Bronchus fibroblast of lung (primary cell): ENCODE measurements around the gene DHRS7B. TPM values are rescaled to one million over a fixed set of nuclear protein-coding genes. Genes with fewer than 3 reads are reported as not detected.

ENCODE experiments used
- total RNA-seq: library from RNA; depleted of rRNA; stranded (reverse); fragments of >200 nt; gene quantifications from 2 replicates; pipeline ENCODE4 v1.2.3, GENCODE V29; 2015

The DHRS7B gene
- total RNA-seq = 12.3 and 19.8 TPM in 2 replicates

GRCh38 chr17:21126645-21127508, at the start of gene DHRS7B:
Gene DHRS7B (plus strand): TSS chr17:21126964. CDS start chr17:21126972, 8 bp downstream.

DNA sequence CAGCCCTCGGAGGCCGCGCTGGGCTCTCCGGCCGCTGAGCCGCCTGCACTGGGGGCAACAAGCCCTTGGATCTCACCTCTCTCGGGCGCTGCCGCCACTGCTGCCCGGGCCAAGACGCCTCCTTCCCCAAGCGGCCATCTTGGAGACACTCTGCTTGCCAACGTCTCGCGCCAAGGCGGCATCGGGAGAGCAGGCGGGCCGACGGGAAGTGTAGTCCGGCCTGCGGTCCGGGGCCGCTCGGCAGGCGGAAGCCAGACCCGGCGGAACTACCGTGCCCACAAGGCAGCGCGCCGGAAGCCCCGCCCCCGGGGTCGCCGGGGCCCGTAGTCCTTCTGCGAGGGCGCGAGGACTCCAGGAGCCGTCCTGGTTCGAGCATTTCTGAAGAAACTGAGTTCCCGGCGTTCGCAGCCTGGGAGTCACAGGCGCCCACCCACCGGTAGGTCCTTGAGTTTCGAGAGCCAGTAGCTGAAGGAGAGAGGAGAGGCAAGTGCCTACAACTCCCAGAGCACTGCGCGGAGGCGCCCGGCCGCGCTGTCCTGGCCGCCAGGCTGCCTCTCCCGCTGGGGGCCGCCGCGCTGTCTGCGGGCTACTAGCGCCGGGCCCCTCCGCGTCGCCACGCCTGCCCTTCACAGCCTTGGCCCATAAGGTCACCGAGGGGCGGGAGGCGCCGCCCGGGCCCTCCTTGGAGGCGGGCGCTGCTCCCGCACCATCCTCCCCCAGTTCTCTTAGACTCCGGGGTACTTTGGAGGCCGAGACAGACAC, 87.4 kb downstream of the DHRS7B start, which contains the start of gene TMEM11:
Gene TMEM11, minus strand, starts transcription at position 147 of the 762 bp plus-strand sequence. Its CDS starts 9 bp downstream, at position 138.

Other genes starting within 250 kb of the DHRS7B start
- 148 and 168 TPM in 2 replicates for gene USP22, start 84.0 kb upstream of the DHRS7B start, total RNA-seq
- gene TMEM11, start 87.2 kb downstream of the DHRS7B start, total RNA-seq = 35.1 and 38.1 TPM in 2 replicates
- 3.2 and 3.6 TPM in 2 replicates for gene NATD1, start 126.4 kb downstream of the DHRS7B start, total RNA-seq
- gene MAP2K3, start 157.7 kb downstream of the DHRS7B start, total RNA-seq = 14.3 and 16.2 TPM in 2 replicates
- under 0.01 and 0.15 TPM in 2 replicates for gene KCNJ12, start 249.4 kb downstream of the DHRS7B start, total RNA-seq